B cell (primary cell): ENCODE measurements around the gene PON3. TPM values are rescaled to one million over a fixed set of nuclear protein-coding genes. Genes with fewer than 3 reads are reported as not detected.
A peak's percentile ranks its signal among the peaks of the same experiment; 100 is the strongest.

Experiments used
- ATAC-seq: fragments of 200-7000 bp; cut with Tn5 transposase; one replicate; pipeline ENCODE4 v1.10.0; 2021; ENCODE audit warnings: low read depth, mild to moderate bottlenecking, moderate number of reproducible peaks, moderate library complexity
- CTCF ChIA-PET: fragments of 350-600 bp; sonication (Branson Sonifier 250); formaldehyde crosslinking; loops from one replicate; lab custom pipeline; 2021; ENCODE audit warnings: antibody characterized with exemption, inconsistent platforms; lab: Charles Lee
- POLR2A ChIA-PET: fragments of 350-600 bp; sonication (Branson Sonifier 250); formaldehyde crosslinking; loops from one replicate; lab custom pipeline; 2021; ENCODE audit warnings: antibody characterized with exemption; lab: Charles Lee
- DNase-seq: peaks from one replicate; pipeline ENCODE4 v3.0.0; 2013
- H2AFZ ChIP-seq: 2 replicates; pipeline ENCODE4 v1.6.1; 2012; ENCODE audit warnings: mild to moderate bottlenecking, low read depth, low read length; ENCODE audit not compliant: insufficient read depth, poor library complexity, severe bottlenecking
- H3K27ac ChIP-seq, 2 donors: 1 replicate in 1 of 2; 2 replicates in 1 of 2; pipeline ENCODE4 v1.5.1; 2012 to 2013; ENCODE audit warnings: low read length in 2 of 2, mild to moderate bottlenecking in 2 of 2, moderate library complexity in 1 of 2
- H3K27me3 ChIP-seq, 4 experiments: fragments of 200-600 bp in 1 of 4; sonication (generic) in 1 of 4; replicated peaks in 1 of 4; 1 replicate in 2 of 4; 2 replicates in 2 of 4; pipeline versions ENCODE4 v1.6.1 to v1.7.0; 2013 to 2016; ENCODE audit warnings: low read length in 3 of 4, mild to moderate bottlenecking in 2 of 4, mixed read lengths in 1 of 4, moderate library complexity in 1 of 4; ENCODE audit not compliant: insufficient read depth in 4 of 4, control insufficient read depth in 3 of 4; ENCODE audit errors: control extremely low read depth in 1 of 4
- H3K36me3 ChIP-seq, 2 experiments: replicated peaks in 1 of 2; 1 replicate in 1 of 2; 2 replicates in 1 of 2; pipeline versions ENCODE4 v1.6.1 to v1.7.1; 2013; ENCODE audit warnings: low read length in 1 of 2; ENCODE audit not compliant: insufficient read depth in 2 of 2, control insufficient read depth in 1 of 2; ENCODE audit errors: control extremely low read depth in 1 of 2, extremely low read depth in 1 of 2
- H3K4me1 ChIP-seq, 2 donors: fragments of 200-600 bp in 1 of 2; sonication (generic) in 1 of 2; 1 replicate in 1 of 2; 2 replicates in 1 of 2; pipeline versions ENCODE4 v1.5.1 to v1.6.1; 2013 to 2017; ENCODE audit warnings: low read length in 2 of 2; ENCODE audit not compliant: control insufficient read depth in 2 of 2, insufficient read depth in 2 of 2
- H3K4me2 ChIP-seq: replicated peaks from 2 replicates; pipeline ENCODE3; 2012; ENCODE audit warnings: mild to moderate bottlenecking, low read depth, low read length; ENCODE audit not compliant: poor library complexity, severe bottlenecking
- H3K4me3 ChIP-seq, 5 experiments: fragments of 200-600 bp in 1 of 5; sonication (generic) in 1 of 5; 1 replicate in 3 of 5; 2 replicates in 2 of 5; pipeline versions ENCODE4 v1.5.1 to v1.7.0; 2011 to 2016; ENCODE audit warnings: low read length in 4 of 5, mild to moderate bottlenecking in 4 of 5, low read depth in 2 of 5, control low read depth in 1 of 5, moderate library complexity in 1 of 5; ENCODE audit not compliant: insufficient read depth in 1 of 5; ENCODE audit errors: control extremely low read depth in 1 of 5, extremely low read depth in 1 of 5
- H3K79me2 ChIP-seq: fragments of 200-600 bp; sonication (generic); one replicate; pipeline ENCODE4 v1.6.0; 2016; ENCODE audit warnings: low read length; ENCODE audit not compliant: control insufficient read depth, insufficient read depth
- H3K9ac ChIP-seq: fragments of 200-600 bp; sonication (generic); 2 replicates; pipeline ENCODE4 v1.6.1; 2017; ENCODE audit warnings: mild to moderate bottlenecking, low read length, moderate library complexity
- H3K9me3 ChIP-seq, 3 donors: one replicate each; pipeline versions ENCODE4 v1.6.1 to v1.7.1; 2013; ENCODE audit warnings: low read length in 2 of 3; ENCODE audit not compliant: control insufficient read depth in 2 of 3, insufficient read depth in 1 of 3; ENCODE audit errors: control extremely low read depth in 1 of 3
- H4K20me1 ChIP-seq: 2 replicates; pipeline ENCODE4 v1.6.0; 2012; ENCODE audit warnings: mild to moderate bottlenecking, low read length; ENCODE audit not compliant: insufficient read depth, control insufficient read depth, poor library complexity, severe bottlenecking
- H3K27ac Mint-ChIP-seq: one replicate; pipeline ENCODE4 v1.8.0; 2021; ENCODE audit warnings: mixed read lengths
- H3K27me3 Mint-ChIP-seq: one replicate; pipeline ENCODE4 v1.8.0; 2021; ENCODE audit warnings: mixed read lengths
- H3K4me1 Mint-ChIP-seq: one replicate; pipeline ENCODE4 v1.8.0; 2021; ENCODE audit warnings: mixed read lengths
- H3K4me3 Mint-ChIP-seq: one replicate; pipeline ENCODE4 v1.8.0; 2021; ENCODE audit warnings: mixed read lengths
- H3K9me3 Mint-ChIP-seq: one replicate; pipeline ENCODE4 v1.8.0; 2022; ENCODE audit warnings: mixed read lengths; ENCODE audit not compliant: insufficient read depth
- EZH2 ChIP-seq: IDR thresholded peaks from 2 replicates; pipeline ENCODE4 v1.6.1; 2012; ENCODE audit warnings: borderline replicate concordance, low read depth, mild to moderate bottlenecking, moderate library complexity, low read length; ENCODE audit not compliant: insufficient read depth, poor library complexity, severe bottlenecking
- WGBS: methylation state at CpG from one replicate; pipeline ENCODE4 v1.1.5; 2013; ENCODE audit warnings: missing lambda C conversion rate; ENCODE audit not compliant: insufficient coverage; 5-methylcytosine and 5-hydroxymethylcytosine counted together
- intact Hi-C: fragments of 100-400 bp; cut with micrococcal nuclease; formaldehyde crosslinking; loops from one replicate; pipeline ENCODE4 v1.10.0; 2022
- polyA plus RNA-seq: library from polyadenylated mRNA; depleted of rRNA; stranded (reverse); fragments of >200 nt; gene quantifications from 2 replicates; pipeline ENCODE4 v1.2.3, GENCODE V29; 2012
- total RNA-seq, 2 donors: library from RNA; stranded (reverse); fragments of 120-200 nt in 1 of 2; gene quantifications; 1 replicate in 1 of 2; 2 replicates in 1 of 2; pipeline versions ENCODE4 v1.2.3 to v1.2.4, GENCODE V29; 2013 to 2022
- TF ChIP-seq, protein P1 (sequence below): fragments of 200-600 bp; IDR thresholded peaks from one replicate; pipeline ENCODE4 v1.8.0; 2022; ENCODE audit warnings: antibody characterized with exemption, mild to moderate bottlenecking

PON3 gene
- total and polyA plus RNA-seq, 2 donors (not counting 1 experiment from before 2014, with no cell fraction given) = not detected

DNA sequence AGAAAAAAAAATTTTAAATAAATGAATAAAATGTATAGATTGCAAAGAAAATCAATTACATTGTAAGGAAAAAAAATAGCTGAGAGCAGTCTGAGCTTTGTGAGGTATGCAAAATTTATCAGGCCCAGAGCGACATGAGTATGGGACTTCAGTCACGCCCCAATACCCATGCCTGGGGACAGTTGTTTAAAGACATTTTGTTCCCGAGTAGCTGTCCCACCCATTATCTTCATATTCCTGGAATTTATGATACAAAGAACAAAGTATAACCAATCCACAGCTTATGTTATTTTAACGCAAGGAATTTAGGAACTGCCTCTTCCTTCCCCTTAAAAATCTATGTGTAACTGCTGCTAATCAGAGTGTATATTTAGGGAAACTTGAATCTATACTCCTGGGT lies 40.2 kb upstream of the PON3 start:
- H3K9me3 Mint-ChIP-seq = no peaks in the 10 kb centered on the region
- no peaks in the 10 kb centered on the region for H3K27me3 Mint-ChIP-seq
- ATAC-seq (no peak), DNase-seq (no peak)
- TF ChIP-seq EZH2 = no peak
- TF ChIP-seq, protein P1, sequence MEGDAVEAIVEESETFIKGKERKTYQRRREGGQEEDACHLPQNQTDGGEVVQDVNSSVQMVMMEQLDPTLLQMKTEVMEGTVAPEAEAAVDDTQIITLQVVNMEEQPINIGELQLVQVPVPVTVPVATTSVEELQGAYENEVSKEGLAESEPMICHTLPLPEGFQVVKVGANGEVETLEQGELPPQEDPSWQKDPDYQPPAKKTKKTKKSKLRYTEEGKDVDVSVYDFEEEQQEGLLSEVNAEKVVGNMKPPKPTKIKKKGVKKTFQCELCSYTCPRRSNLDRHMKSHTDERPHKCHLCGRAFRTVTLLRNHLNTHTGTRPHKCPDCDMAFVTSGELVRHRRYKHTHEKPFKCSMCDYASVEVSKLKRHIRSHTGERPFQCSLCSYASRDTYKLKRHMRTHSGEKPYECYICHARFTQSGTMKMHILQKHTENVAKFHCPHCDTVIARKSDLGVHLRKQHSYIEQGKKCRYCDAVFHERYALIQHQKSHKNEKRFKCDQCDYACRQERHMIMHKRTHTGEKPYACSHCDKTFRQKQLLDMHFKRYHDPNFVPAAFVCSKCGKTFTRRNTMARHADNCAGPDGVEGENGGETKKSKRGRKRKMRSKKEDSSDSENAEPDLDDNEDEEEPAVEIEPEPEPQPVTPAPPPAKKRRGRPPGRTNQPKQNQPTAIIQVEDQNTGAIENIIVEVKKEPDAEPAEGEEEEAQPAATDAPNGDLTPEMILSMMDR = no peak
- ChIA-PET POLR2A (no interaction called here), CTCF (interaction anchor here (1.2 kb wide), 1 partner anchor 9 kb away, joined by 3 read pairs; no protein-coding TSS in a partner anchor)
- no peak overlapping the region for H3K4me3 ChIP-seq
- no peaks in the 10 kb centered on the region for H3K27me3 ChIP-seq
- no peak overlapping the region for H3K4me3 Mint-ChIP-seq
- H3K27ac ChIP-seq = no peak overlapping the region
- H3K9ac ChIP-seq = no peak overlapping the region
- no peaks in the 10 kb centered on the region for H3K9me3 ChIP-seq
- intact Hi-C loops = no loop called here
- H3K4me1 Mint-ChIP-seq = peaks cover 16% of the 10 kb centered on the region
- peaks cover 7 to 16% of the 10 kb centered on the region in 2 donors for H3K4me1 ChIP-seq
- H4K20me1 ChIP-seq = no peaks in the 10 kb centered on the region
- no peak overlapping the region for H3K27ac Mint-ChIP-seq
- no peak overlapping the region for H2AFZ ChIP-seq
- H3K79me2 ChIP-seq = no peaks in the 10 kb centered on the region
- H3K36me3 ChIP-seq = no peaks in the 10 kb centered on the region
- 83% methylated on average over 1 of the region's 4 CpGs for WGBS
- H3K4me2 ChIP-seq = no peak overlapping the region

DNA sequence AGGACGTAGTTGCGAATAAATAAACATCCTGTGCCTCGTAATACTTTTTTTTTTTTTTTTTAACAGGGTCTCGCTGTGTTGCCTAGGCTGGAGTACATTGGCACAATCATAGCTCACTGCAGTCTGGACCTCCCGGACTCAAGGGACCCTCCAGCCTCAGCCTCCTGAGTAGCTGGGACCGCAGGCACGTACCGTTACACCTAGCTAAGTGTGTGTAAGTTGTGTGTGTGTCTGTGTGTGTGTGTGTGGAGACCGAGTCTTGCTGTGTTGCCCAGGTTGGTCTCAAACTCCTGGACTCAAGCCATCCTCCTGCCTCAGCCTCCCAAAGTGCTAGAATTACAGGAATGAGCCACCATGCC lies 39.2 kb upstream of the PON3 start:
- Histone ChIP-seq H3K9me3 (no peaks in the 10 kb centered on the region), H3K36me3 (no peaks in the 10 kb centered on the region), H3K4me3 (peak overlapping the region; percentile 47 to 76 (median 64)), H3K4me2 (peak overlapping the region; percentile 92), H3K27ac (no peak overlapping the region), H2AFZ (peak overlapping the region; percentile 95), H4K20me1 (no peaks in the 10 kb centered on the region), H3K9ac (peak overlapping the region; percentile 79), H3K79me2 (no peaks in the 10 kb centered on the region), H3K4me1 (peaks cover 7 to 16% of the 10 kb centered on the region in 2 donors), H3K27me3 (no peaks in the 10 kb centered on the region)
- H3K4me3 Mint-ChIP-seq = peak overlapping the region; percentile 82
- peak overlapping the region; percentile 58 for H3K27ac Mint-ChIP-seq
- WGBS = 37% methylated on average over 5 of the region's 9 CpGs
- peaks cover 3% of the 10 kb centered on the region for H3K27me3 Mint-ChIP-seq
- ChIA-PET CTCF (interaction anchor here (0.9 kb wide), 1 partner anchor 985 kb away, joined by 3 read pairs; no protein-coding TSS in a partner anchor), POLR2A (interaction anchor here (0.7 kb wide), 1 partner anchor 173 kb away, joined by 6 read pairs; no protein-coding TSS in a partner anchor)
- ATAC-seq (no peak), DNase-seq (no peak)
- no peaks in the 10 kb centered on the region for H3K9me3 Mint-ChIP-seq
- peaks cover 16% of the 10 kb centered on the region for H3K4me1 Mint-ChIP-seq
- intact Hi-C loops = no loop called here
- TF ChIP-seq, protein P1 = no peak
